SK-N-MC (cell line): Measurements from ENCODE around the gene MAGI1.

Source experiments
- DNase-seq: peaks from one replicate; pipeline ENCODE4 v3.0.0-alpha.2; 2011; ENCODE audit warnings: low read depth, low spot score
- H3K27ac ChIP-seq: fragments of 200-600 bp; sonication (generic); 2 replicates; pipeline ENCODE4 v1.5.1; 2016; ENCODE audit warnings: mixed run types
- H3K36me3 ChIP-seq: fragments of 200-600 bp; sonication (generic); 2 replicates; pipeline ENCODE4 v1.6.1; 2017; ENCODE audit warnings: antibody characterized with exemption, low read length, mixed read lengths; ENCODE audit not compliant: insufficient read depth
- H3K4me3 ChIP-seq: fragments of 200-600 bp; sonication (generic); 2 replicates; pipeline ENCODE4 v1.5.1; 2016
- H3K9ac ChIP-seq: fragments of 200-600 bp; sonication (generic); 2 replicates; pipeline ENCODE4 v1.8.0; 2017; ENCODE audit warnings: mixed run types, mixed read lengths; ENCODE audit not compliant: insufficient read length
- H3K9me3 ChIP-seq: fragments of 200-600 bp; sonication (generic); 2 replicates; pipeline ENCODE4 v1.6.1; 2017; ENCODE audit warnings: low read depth, mild to moderate bottlenecking, antibody characterized with exemption, low read length, moderate library complexity, mixed read lengths
- EZH2 ChIP-seq: fragments of 200-600 bp; sonication (generic); IDR thresholded peaks from one replicate; pipeline ENCODE4 v1.6.1; 2017; ENCODE audit warnings: antibody characterized with exemption
- FOXP2 ChIP-seq: optimal IDR thresholded peaks from 2 replicates; pipeline ENCODE3; 2011; ENCODE audit warnings: mild to moderate bottlenecking, moderate library complexity; ENCODE audit not compliant: insufficient read depth; ENCODE audit errors: extremely low read length, control extremely low read depth
- POLR2AphosphoS5 ChIP-seq: IDR thresholded peaks from 2 replicates; pipeline ENCODE4 v1.6.1; 2012; ENCODE audit warnings: mild to moderate bottlenecking, low read depth, low read length, borderline replicate concordance

MAGI1 gene

DNA sequence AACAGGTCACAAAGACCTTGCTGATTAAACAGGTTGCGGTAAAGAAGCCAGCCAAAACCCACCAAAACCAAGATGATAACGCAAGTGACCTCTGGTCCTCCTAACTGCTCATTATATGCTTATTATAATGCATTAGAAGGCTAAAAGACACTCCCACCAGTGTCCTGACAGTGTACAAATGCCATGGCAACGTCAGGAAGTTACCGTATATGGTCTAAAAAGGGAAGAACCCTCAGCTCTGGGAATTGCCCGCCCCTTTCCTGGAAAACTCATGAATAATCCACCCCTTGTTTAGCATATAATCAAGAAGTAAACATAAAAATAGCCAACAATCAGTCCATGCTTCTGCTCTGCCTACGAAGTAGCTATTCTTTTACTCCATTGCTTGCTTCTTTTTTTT is 108.1 kb downstream of the MAGI1 start:
- Histone ChIP-seq H3K9ac (no peak overlapping the region), H3K27ac (no peak overlapping the region), H3K4me3 (no peak overlapping the region), H3K9me3 (no peaks in the 10 kb centered on the region), H3K36me3 (no peaks in the 10 kb centered on the region)
- no peak for DNase-seq
- TF ChIP-seq POLR2AphosphoS5 (no peak), EZH2 (no peak), FOXP2 (no peak)

DNA sequence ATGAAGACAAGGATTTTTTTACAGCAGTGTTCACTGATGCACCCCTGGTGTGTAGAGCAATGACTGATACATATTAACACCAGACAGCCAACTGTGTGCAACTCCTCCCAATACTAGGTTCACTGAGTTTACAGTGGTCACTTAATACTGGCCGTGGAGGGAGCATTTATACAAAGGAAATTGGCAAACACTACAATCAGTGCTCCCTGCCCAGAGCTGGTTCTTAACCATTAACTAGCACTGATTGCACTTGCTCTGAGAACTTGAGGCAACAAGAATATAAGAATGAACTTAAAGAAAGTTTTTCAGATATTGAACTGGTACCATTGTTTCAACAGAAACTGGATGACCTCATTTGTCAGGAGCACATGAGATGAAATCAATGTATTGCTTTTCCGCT is 110.6 kb downstream of the MAGI1 start:
- H3K9me3 ChIP-seq, result no peaks in the 10 kb centered on the region
- H3K9ac ChIP-seq, result no peak overlapping the region
- no peaks in the 10 kb centered on the region for H3K36me3 ChIP-seq
- H3K27ac ChIP-seq, result no peak overlapping the region
- no peak overlapping the region for H3K4me3 ChIP-seq
- DNase-seq, result no peak
- TF ChIP-seq EZH2, result no peak
- TF ChIP-seq POLR2AphosphoS5, result no peak
- no peak for TF ChIP-seq FOXP2

- TF ChIP-seq POLR2AphosphoS5, result no peak
- TF ChIP-seq EZH2, result no peak
- TF ChIP-seq FOXP2, result no peak
- no peak overlapping the region for H3K4me3 ChIP-seq
- H3K36me3 ChIP-seq, result no peaks in the 10 kb centered on the region
- no peaks in the 10 kb centered on the region for H3K9me3 ChIP-seq
- DNase-seq, result no peak
- no peak overlapping the region for H3K9ac ChIP-seq
- H3K27ac ChIP-seq, result no peak overlapping the region
Observed at GRCh38 chr3:65927576-65927975, 111.1 kb downstream of the MAGI1 start.

DNA sequence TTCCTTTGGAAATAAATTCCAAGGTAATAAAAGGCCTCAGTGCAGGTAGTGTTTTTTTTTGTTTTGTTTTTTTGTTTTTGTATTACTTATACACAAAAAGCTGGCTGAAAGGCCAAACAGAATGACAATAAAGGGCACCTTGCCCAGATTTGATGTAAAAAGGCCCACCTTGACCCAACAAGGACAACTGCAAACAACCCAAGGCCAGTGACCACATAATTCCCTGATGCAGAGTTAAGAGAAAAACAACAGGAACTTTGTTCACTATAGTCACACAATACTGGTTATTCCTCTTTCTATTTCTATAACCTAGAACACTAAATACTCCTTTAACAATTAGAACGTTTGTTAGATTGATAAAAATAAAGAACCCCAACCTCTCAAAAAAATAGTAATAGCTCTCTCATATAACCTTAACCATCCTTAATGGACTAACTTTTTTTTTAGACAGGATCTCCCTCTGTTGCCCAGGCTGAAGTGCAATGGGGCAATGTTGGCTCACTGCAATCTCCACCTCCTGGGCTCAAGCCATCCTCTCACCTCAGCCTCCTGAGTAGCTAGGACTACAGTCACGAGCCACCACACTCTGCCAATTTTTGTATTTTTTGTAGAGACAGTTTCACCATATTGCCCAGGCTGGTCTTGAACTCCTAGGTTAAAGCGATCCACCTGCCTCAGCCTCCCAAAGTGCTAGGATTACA is 113.3 kb downstream of the MAGI1 start:
- H3K27ac ChIP-seq, result no peak overlapping the region
- no peaks in the 10 kb centered on the region for H3K9me3 ChIP-seq
- no peak for DNase-seq
- H3K36me3 ChIP-seq, result no peaks in the 10 kb centered on the region
- H3K9ac ChIP-seq, result no peak overlapping the region
- H3K4me3 ChIP-seq, result no peak overlapping the region
- TF ChIP-seq EZH2 (no peak), POLR2AphosphoS5 (no peak), FOXP2 (no peak)

GRCh38 chr3:65924762-65925161 is 114.0 kb downstream of the MAGI1 start:
- TF ChIP-seq FOXP2 (no peak), EZH2 (no peak), POLR2AphosphoS5 (no peak)
- H3K27ac ChIP-seq, result no peak overlapping the region
- no peaks in the 10 kb centered on the region for H3K9me3 ChIP-seq
- no peak for DNase-seq
- no peak overlapping the region for H3K9ac ChIP-seq
- no peaks in the 10 kb centered on the region for H3K36me3 ChIP-seq
- no peak overlapping the region for H3K4me3 ChIP-seq

DNA sequence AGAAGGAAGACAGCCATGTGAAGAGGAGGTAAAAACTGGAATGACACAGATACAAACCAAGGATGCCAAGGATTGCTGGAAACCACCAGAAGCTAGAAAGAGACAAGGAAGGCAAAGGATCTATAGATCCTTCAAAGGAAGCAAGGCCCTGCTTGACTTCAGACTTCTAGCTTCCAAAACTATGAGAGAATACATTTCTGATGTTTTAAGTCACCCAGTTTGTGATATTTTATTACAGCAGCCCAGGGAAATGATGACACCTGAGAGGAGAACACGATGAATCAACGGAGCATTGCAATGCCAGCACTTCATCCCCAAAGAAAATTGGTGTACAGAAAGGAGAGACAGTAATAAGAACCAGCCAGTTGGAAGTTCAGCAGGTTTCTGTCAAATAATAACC is 116.3 kb downstream of the MAGI1 start:
- Histone ChIP-seq H3K4me3 (no peak overlapping the region), H3K27ac (no peak overlapping the region), H3K9ac (no peak overlapping the region), H3K9me3 (no peaks in the 10 kb centered on the region), H3K36me3 (no peaks in the 10 kb centered on the region)
- no peak for TF ChIP-seq FOXP2
- TF ChIP-seq EZH2, result no peak
- no peak for TF ChIP-seq POLR2AphosphoS5
- DNase-seq, result no peak

DNA sequence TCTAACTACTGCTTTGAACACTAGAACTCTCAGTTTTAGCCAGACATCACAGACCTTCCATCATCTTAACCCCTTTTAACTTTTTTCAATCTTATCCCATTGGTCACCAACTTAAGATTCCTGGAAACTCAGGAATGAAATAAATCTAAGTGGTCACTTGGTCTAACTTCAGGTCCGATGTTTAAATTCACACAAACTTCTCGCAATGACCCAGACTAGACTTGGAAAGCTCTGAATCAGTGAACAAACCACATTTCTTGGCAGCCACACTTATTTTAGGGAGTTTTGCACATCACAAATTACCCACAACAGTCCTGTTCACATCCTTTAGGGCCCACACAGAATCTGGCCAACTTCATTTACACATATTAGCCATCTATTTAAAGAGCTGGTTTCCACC is 118.9 kb downstream of the MAGI1 start:
- no peaks in the 10 kb centered on the region for H3K9me3 ChIP-seq
- H3K4me3 ChIP-seq, result no peak overlapping the region
- no peak for DNase-seq
- no peak overlapping the region for H3K27ac ChIP-seq
- TF ChIP-seq POLR2AphosphoS5 (no peak), FOXP2 (no peak), EZH2 (no peak)
- H3K36me3 ChIP-seq, result no peaks in the 10 kb centered on the region
- no peak overlapping the region for H3K9ac ChIP-seq

GRCh38 chr3:65915477-65915876 is 123.2 kb downstream of the MAGI1 start:
- H3K36me3 ChIP-seq, result no peaks in the 10 kb centered on the region
- H3K27ac ChIP-seq, result no peak overlapping the region
- H3K9ac ChIP-seq, result no peak overlapping the region
- TF ChIP-seq POLR2AphosphoS5, result no peak
- no peak for TF ChIP-seq EZH2
- H3K4me3 ChIP-seq, result no peak overlapping the region
- DNase-seq, result no peak
- H3K9me3 ChIP-seq, result no peaks in the 10 kb centered on the region
